ENCODE results near the gene BBOF1.

- TF ChIP-seq CEBPB (IDR thresholded peaks at IDR 0.05; ENCODE audit: low read depth, low read length) (no peak), CTCF (conservative IDR thresholded peaks at IDR 0.05; ENCODE audit: low read depth, low read length) (no peak), MAZ (IDR thresholded peaks at IDR 0.05; ENCODE audit: borderline replicate concordance, low read depth, low read length) (no peak), POLR2A (IDR thresholded peaks at IDR 0.05; ENCODE audit: low read depth, low read length) (no peak), CHD1 (IDR thresholded peaks at IDR 0.05; ENCODE audit: low read depth, low read length) (no peak)
- TF ChIP-seq, protein P1, sequence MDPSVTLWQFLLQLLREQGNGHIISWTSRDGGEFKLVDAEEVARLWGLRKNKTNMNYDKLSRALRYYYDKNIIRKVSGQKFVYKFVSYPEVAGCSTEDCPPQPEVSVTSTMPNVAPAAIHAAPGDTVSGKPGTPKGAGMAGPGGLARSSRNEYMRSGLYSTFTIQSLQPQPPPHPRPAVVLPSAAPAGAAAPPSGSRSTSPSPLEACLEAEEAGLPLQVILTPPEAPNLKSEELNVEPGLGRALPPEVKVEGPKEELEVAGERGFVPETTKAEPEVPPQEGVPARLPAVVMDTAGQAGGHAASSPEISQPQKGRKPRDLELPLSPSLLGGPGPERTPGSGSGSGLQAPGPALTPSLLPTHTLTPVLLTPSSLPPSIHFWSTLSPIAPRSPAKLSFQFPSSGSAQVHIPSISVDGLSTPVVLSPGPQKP (IDR thresholded peaks at IDR 0.05; ENCODE audit: borderline replicate concordance, low read depth, low read length), result no peak
- TF ChIP-seq, protein P2, sequence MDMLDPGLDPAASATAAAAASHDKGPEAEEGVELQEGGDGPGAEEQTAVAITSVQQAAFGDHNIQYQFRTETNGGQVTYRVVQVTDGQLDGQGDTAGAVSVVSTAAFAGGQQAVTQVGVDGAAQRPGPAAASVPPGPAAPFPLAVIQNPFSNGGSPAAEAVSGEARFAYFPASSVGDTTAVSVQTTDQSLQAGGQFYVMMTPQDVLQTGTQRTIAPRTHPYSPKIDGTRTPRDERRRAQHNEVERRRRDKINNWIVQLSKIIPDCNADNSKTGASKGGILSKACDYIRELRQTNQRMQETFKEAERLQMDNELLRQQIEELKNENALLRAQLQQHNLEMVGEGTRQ (IDR thresholded peaks at IDR 0.05; ENCODE audit: low read depth, low read length), result no peak
Observed at GRCh38 chr14:73996731-73997107, 22.4 kb upstream of the BBOF1 start.
